K562 (cell line): ENCODE data around the gene ILK. TPM values are rescaled to one million over a fixed set of nuclear protein-coding genes. Genes with fewer than 3 reads are reported as not detected.
A peak's percentile ranks its signal among the peaks of the same experiment; 100 is the strongest.

Experiments used
- AFF1 ChIP-seq, 2 experiments: fragments of 450-650 bp; IDR thresholded peaks; 2 replicates each; pipeline ENCODE4 v1.6.1; 2018; ENCODE audit warnings: mild to moderate bottlenecking in 2 of 2, low read depth in 1 of 2; ENCODE audit not compliant: partially characterized antibody in 2 of 2
- ASH1L ChIP-seq: fragments of 450-650 bp; IDR thresholded peaks from 2 replicates; pipeline ENCODE4 v1.6.1; 2018; ENCODE audit warnings: borderline replicate concordance, mild to moderate bottlenecking, low read depth; ENCODE audit not compliant: partially characterized antibody
- HES1 ChIP-seq: fragments of 450-650 bp; IDR thresholded peaks from 2 replicates; pipeline ENCODE4 v1.6.1; 2016; ENCODE audit warnings: low read depth, mild to moderate bottlenecking, moderate library complexity
- MTF1 ChIP-seq: fragments of 250-450 bp; sonication (Bioruptor Pico); IDR thresholded peaks from 2 replicates; pipeline ENCODE4 v1.9.0; 2021; ENCODE audit warnings: moderate library complexity, mild to moderate bottlenecking, inconsistent platforms, borderline replicate concordance
- NFXL1 ChIP-seq: fragments of 450-650 bp; formaldehyde crosslinking; IDR thresholded peaks from 2 replicates; pipeline ENCODE4 v1.4.0; 2021; ENCODE audit warnings: mild to moderate bottlenecking
- RBBP5 ChIP-seq: fragments of 200-600 bp; sonication (generic); IDR thresholded peaks from 2 replicates; pipeline ENCODE4 v1.6.1; 2012; ENCODE audit warnings: borderline replicate concordance, mild to moderate bottlenecking, low read length, control low read depth, inconsistent platforms; ENCODE audit not compliant: insufficient read depth, poor library complexity, severe bottlenecking
- SLC30A9 ChIP-seq: fragments of 250-450 bp; sonication (Bioruptor Pico); IDR thresholded peaks from 2 replicates; pipeline ENCODE4 v1.8.0; 2022; ENCODE audit warnings: mild to moderate bottlenecking, moderate library complexity
- SPI1 ChIP-seq: IDR thresholded peaks from 2 replicates; pipeline ENCODE4 v1.6.1; 2011; ENCODE audit warnings: low read depth, low read length, control low read depth, borderline replicate concordance
- USF1 ChIP-seq: sonication (generic); formaldehyde crosslinking; IDR thresholded peaks from 2 replicates; pipeline ENCODE4 v1.9.0; 2022; ENCODE audit warnings: mild to moderate bottlenecking, missing genetic modification reagents
- polyA plus RNA-seq, 8 experiments: library from polyadenylated mRNA; depleted of rRNA in 4 of 8; stranded (reverse) in 5 of 8; unstranded in 3 of 8; fragments of >200 nt; fragmentation: Nextera tagmentation in 2 of 8; fragmentation: Illumina TruSeq in 1 of 8; extraction: Ambion mirVana in 2 of 8; extraction: Trizol in 1 of 8; gene quantifications; 2 replicates each; pipeline versions ENCODE4 v1.2.1 to v1.2.3, GENCODE V29; 2011 to 2014; ENCODE audit warnings: inconsistent platforms in 1 of 8, missing spikeins in 1 of 8
- total RNA-seq, 7 experiments: library from RNA; depleted of rRNA in 6 of 7; stranded (reverse); fragments of >200 nt in 6 of 7; fragmentation: Illumina TruSeq in 2 of 7; extraction: Trizol in 2 of 7; gene quantifications; 2 replicates each; pipeline versions ENCODE4 v1.2.1 to v1.2.3, GENCODE V29; 2011 to 2021; ENCODE audit warnings: low replicate concordance in 1 of 7
- TF ChIP-seq, protein P1 (sequence below): fragments of 450-650 bp; IDR thresholded peaks from 2 replicates; pipeline ENCODE4 v1.6.1; 2016; ENCODE audit warnings: low read depth
- TF ChIP-seq, protein P2 (sequence below): sonication (generic); formaldehyde crosslinking; IDR thresholded peaks from 2 replicates; pipeline ENCODE4 v1.8.0; 2022; ENCODE audit warnings: missing genetic modification reagents, mild to moderate bottlenecking, moderate library complexity, borderline replicate concordance

The ILK gene
- total and polyA plus RNA-seq, 9 of the 15 experiments (the other 6 are each of a cell fraction or from before 2014, with no cell fraction given): 43.3 to 95.9 (median 58.9) TPM

- TF ChIP-seq, protein P1, sequence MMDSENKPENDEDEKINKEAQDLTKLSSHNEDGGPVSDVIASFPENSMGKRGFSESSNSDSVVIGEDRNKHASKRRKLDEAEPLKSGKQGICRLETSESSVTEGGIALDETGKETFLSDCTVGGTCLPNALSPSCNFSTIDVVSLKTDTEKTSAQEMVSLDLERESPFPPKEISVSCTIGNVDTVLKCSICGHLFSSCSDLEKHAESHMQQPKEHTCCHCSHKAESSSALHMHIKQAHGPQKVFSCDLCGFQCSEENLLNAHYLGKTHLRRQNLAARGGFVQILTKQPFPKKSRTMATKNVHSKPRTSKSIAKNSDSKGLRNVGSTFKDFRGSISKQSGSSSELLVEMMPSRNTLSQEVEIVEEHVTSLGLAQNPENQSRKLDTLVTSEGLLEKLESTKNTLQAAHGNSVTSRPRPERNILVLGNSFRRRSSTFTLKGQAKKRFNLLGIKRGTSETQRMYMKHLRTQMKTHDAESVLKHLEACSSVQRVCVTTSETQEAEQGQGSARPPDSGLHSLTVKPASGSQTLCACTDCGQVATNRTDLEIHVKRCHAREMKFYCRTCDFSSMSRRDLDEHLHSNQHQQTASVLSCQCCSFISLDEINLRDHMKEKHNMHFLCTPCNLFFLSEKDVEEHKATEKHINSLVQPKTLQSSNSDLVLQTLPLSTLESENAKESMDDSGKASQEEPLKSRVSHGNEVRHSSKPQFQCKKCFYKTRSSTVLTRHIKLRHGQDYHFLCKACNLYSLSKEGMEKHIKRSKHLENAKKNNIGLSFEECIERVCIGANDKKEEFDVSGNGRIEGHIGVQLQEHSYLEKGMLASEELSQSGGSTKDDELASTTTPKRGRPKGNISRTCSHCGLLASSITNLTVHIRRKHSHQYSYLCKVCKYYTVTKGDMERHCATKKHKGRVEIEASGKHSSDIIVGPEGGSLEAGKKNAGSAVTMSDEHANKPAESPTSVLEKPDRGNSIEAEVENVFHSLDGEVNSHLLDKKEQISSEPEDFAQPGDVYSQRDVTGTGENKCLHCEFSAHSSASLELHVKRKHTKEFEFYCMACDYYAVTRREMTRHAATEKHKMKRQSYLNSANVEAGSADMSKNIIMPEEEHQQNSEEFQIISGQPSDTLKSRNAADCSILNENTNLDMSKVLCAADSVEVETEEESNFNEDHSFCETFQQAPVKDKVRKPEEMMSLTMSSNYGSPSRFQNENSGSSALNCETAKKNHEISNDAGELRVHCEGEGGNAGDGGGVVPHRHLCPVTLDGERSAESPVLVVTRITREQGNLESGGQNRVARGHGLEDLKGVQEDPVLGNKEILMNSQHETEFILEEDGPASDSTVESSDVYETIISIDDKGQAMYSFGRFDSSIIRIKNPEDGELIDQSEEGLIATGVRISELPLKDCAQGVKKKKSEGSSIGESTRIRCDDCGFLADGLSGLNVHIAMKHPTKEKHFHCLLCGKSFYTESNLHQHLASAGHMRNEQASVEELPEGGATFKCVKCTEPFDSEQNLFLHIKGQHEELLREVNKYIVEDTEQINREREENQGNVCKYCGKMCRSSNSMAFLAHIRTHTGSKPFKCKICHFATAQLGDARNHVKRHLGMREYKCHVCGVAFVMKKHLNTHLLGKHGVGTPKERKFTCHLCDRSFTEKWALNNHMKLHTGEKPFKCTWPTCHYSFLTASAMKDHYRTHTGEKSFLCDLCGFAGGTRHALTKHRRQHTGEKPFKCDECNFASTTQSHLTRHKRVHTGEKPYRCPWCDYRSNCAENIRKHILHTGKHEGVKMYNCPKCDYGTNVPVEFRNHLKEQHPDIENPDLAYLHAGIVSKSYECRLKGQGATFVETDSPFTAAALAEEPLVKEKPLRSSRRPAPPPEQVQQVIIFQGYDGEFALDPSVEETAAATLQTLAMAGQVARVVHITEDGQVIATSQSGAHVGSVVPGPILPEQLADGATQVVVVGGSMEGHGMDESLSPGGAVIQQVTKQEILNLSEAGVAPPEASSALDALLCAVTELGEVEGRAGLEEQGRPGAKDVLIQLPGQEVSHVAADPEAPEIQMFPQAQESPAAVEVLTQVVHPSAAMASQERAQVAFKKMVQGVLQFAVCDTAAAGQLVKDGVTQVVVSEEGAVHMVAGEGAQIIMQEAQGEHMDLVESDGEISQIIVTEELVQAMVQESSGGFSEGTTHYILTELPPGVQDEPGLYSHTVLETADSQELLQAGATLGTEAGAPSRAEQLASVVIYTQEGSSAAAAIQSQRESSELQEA: no peak
- TF ChIP-seq SLC30A9 (no peak), MTF1 (CRISPR knock-in tag) (no peak), SPI1 (no peak), ASH1L (no peak), NFXL1 (CRISPR knock-in tag) (no peak), RBBP5 (no peak), HES1 (peak; percentile 75), USF1 (CRISPR knock-in tag) (peak; percentile 36; the same call in 1 of the 2 replicates), AFF1 (IDR thresholded peaks at IDR 0.05; ENCODE audit: low read depth in 1 of 2, partially characterized antibody in 2 of 2) (no peak)
- TF ChIP-seq, protein P2, sequence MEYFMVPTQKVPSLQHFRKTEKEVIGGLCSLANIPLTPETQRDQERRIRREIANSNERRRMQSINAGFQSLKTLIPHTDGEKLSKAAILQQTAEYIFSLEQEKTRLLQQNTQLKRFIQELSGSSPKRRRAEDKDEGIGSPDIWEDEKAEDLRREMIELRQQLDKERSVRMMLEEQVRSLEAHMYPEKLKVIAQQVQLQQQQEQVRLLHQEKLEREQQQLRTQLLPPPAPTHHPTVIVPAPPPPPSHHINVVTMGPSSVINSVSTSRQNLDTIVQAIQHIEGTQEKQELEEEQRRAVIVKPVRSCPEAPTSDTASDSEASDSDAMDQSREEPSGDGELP (CRISPR knock-in tag): 0 out of 2 replicates have a peak, but pooled peaks have one; percentile 60
These were observed 42.5 kb downstream of the ILK start (continued) for GRCh38 chr11:6646071-6646470.
